Thoracic aorta (tissue), 2 donors: ENCODE data around the gene RLF. TPM values are rescaled to one million over a fixed set of nuclear protein-coding genes. Genes with fewer than 3 reads are reported as not detected.

Source experiments
- ATAC-seq: fragments of 150-250 bp; one replicate; pipeline ENCODE4 v1.8.0; 2017; ENCODE audit warnings: low read depth; ENCODE audit not compliant: insufficient number of reproducible peaks, low FRiP score
- DNase-seq: peaks from one replicate; pipeline ENCODE4 v3.0.0-alpha.2; 2020; ENCODE audit warnings: low spot score
- H3K27ac ChIP-seq, 2 donors: fragments of 200-600 bp; sonication (generic); 1 replicate in 1 of 2; 2 replicates in 1 of 2; pipeline ENCODE4 v1.5.1; 2016; ENCODE audit warnings: mild to moderate bottlenecking in 2 of 2, moderate library complexity in 2 of 2
- H3K27me3 ChIP-seq: fragments of 200-600 bp; sonication (generic); replicated peaks from 2 replicates; pipeline ENCODE4 v1.6.0; 2016; ENCODE audit warnings: mild to moderate bottlenecking; ENCODE audit not compliant: insufficient read depth
- H3K36me3 ChIP-seq: fragments of 200-600 bp; sonication (generic); one replicate; pipeline ENCODE4 v1.5.1; 2016
- H3K4me1 ChIP-seq, 2 donors: fragments of 200-600 bp; sonication (generic); 1 replicate in 1 of 2; 2 replicates in 1 of 2; pipeline versions ENCODE4 v1.5.1 to v1.6.0; 2016; ENCODE audit warnings: low read depth in 2 of 2, mild to moderate bottlenecking in 1 of 2; ENCODE audit not compliant: control insufficient read depth in 1 of 2
- H3K4me3 ChIP-seq: fragments of 200-600 bp; sonication (generic); 2 replicates; pipeline ENCODE4 v1.5.1; 2016; ENCODE audit warnings: mild to moderate bottlenecking
- H3K9me3 ChIP-seq: fragments of 200-600 bp; sonication (generic); 2 replicates; pipeline ENCODE4 v1.5.1; 2016
- CTCF ChIP-seq: fragments of 200-600 bp; sonication (generic); IDR thresholded peaks from one replicate; pipeline ENCODE4 v1.5.1; 2019; ENCODE audit warnings: antibody characterized with exemption
- total RNA-seq, 2 donors: library from RNA; depleted of rRNA; stranded (reverse); fragments of >200 nt; gene quantifications; one replicate each; pipeline versions ENCODE4 v1.1.0 to v1.2.3, GENCODE V29; 2016

Gene RLF
- total RNA-seq, 2 donors from 2014 or later: 15.7 to 22.5 TPM

GRCh38 chr1:40270152-40270834 is 109.1 kb downstream of the RLF start:
- no peaks in the 10 kb centered on the region for H3K27me3 ChIP-seq
- H3K4me1 ChIP-seq: peaks cover 18 to 52% of the 10 kb centered on the region in 2 donors
- H3K4me3 ChIP-seq: no peak overlapping the region
- ATAC-seq: no peak
- TF ChIP-seq CTCF: no peak
- no peaks in the 10 kb centered on the region for H3K9me3 ChIP-seq
- H3K27ac ChIP-seq: peak overlapping the region; percentile 42 to 50
- DNase-seq: no peak
- H3K36me3 ChIP-seq: peaks cover 25% of the 10 kb centered on the region

GRCh38 chr1:40272653-40273213 is 111.5 kb downstream of the RLF start:
- no peak overlapping the region for H3K4me3 ChIP-seq
- no peaks in the 10 kb centered on the region for H3K27me3 ChIP-seq
- no peak overlapping the region for H3K27ac ChIP-seq
- TF ChIP-seq CTCF: no peak
- H3K36me3 ChIP-seq: peaks cover 25% of the 10 kb centered on the region
- H3K4me1 ChIP-seq: peaks cover 9 to 32% of the 10 kb centered on the region in 2 donors
- ATAC-seq (no peak), DNase-seq (no peak)
- H3K9me3 ChIP-seq: no peaks in the 10 kb centered on the region

- ATAC-seq (no peak), DNase-seq (no peak)
- TF ChIP-seq CTCF: no peak
- H3K27ac ChIP-seq: no peak overlapping the region
- H3K4me1 ChIP-seq: peaks cover 4 to 24% of the 10 kb centered on the region in 2 donors
- H3K36me3 ChIP-seq: peaks cover 25% of the 10 kb centered on the region
- H3K4me3 ChIP-seq: no peak overlapping the region
- no peaks in the 10 kb centered on the region for H3K27me3 ChIP-seq
- H3K9me3 ChIP-seq: no peaks in the 10 kb centered on the region
Observed at GRCh38 chr1:40273547-40274166, 112.5 kb downstream of the RLF start.

- TF ChIP-seq CTCF: no peak
- no peaks in the 10 kb centered on the region for H3K9me3 ChIP-seq
- peaks cover 4 to 18% of the 10 kb centered on the region in 2 donors for H3K4me1 ChIP-seq
- H3K4me3 ChIP-seq: no peak overlapping the region
- H3K36me3 ChIP-seq: peaks cover 23% of the 10 kb centered on the region
- no peak for DNase-seq
- no peak for ATAC-seq
- H3K27ac ChIP-seq: no peak overlapping the region
- no peaks in the 10 kb centered on the region for H3K27me3 ChIP-seq
Observed at GRCh38 chr1:40274331-40274730, 113.1 kb downstream of the RLF start.

- DNase-seq (no peak), ATAC-seq (no peak)
- Histone ChIP-seq H3K4me3 (no peak overlapping the region), H3K4me1 (peaks cover under 1 to 2% of the 10 kb centered on the region in 2 donors), H3K27me3 (no peaks in the 10 kb centered on the region), H3K27ac (no peak overlapping the region), H3K36me3 (peaks cover 11% of the 10 kb centered on the region), H3K9me3 (no peaks in the 10 kb centered on the region)
- TF ChIP-seq CTCF: no peak
Observed at GRCh38 chr1:40276122-40276521, 114.9 kb downstream of the RLF start.
